Measurements from ENCODE around the gene CAPN2. TPM values are rescaled to one million over a fixed set of nuclear protein-coding genes. Genes with fewer than 3 reads are reported as not detected.

Gene CAPN2
- total RNA-seq, 1 donor from 2014 or later, result 62.6 TPM

- no peak for TF ChIP-seq CTCF (IDR thresholded peaks at IDR 0.05)
- intact Hi-C loops (cut with micrococcal nuclease), result no loop called here
- ChIA-PET POLR2A (interaction anchor here (0.5 kb wide), 1 partner anchor 41 kb away, joined by 3 read pairs; no protein-coding TSS in a partner anchor), CTCF (no interaction called here)
- DNase-seq (no peak), ATAC-seq (ENCODE audit: low read depth) (no peak)
- H3K36me3 Mint-ChIP-seq (ENCODE audit: low read depth), result peaks cover 73% of the 10 kb centered on the region
- H3K27ac Mint-ChIP-seq, result peak overlapping the region; percentile 30
- peaks cover 27% of the 10 kb centered on the region for H3K4me1 Mint-ChIP-seq
- no peaks in the 10 kb centered on the region for H3K27me3 Mint-ChIP-seq
- H3K4me3 Mint-ChIP-seq, result no peak overlapping the region
- H3K9me3 Mint-ChIP-seq, result no peaks in the 10 kb centered on the region
Measured at GRCh38 chr1:223776826-223777454, 64.6 kb downstream of the CAPN2 start.

- intact Hi-C loops (cut with micrococcal nuclease), result no loop called here
- H3K27me3 Mint-ChIP-seq, result no peaks in the 10 kb centered on the region
- DNase-seq (no peak), ATAC-seq (ENCODE audit: low read depth) (no peak)
- no peaks in the 10 kb centered on the region for H3K9me3 Mint-ChIP-seq
- TF ChIP-seq CTCF (IDR thresholded peaks at IDR 0.05), result no peak
- ChIA-PET CTCF (no interaction called here), POLR2A (interaction anchor here (1.9 kb wide), 1 partner anchor 65 kb away, joined by 5 read pairs; the partner anchor contains the start of gene TP53BP2)
- H3K4me3 Mint-ChIP-seq, result no peak overlapping the region
- H3K27ac Mint-ChIP-seq, result no peak overlapping the region
- peaks cover 16% of the 10 kb centered on the region for H3K4me1 Mint-ChIP-seq
- peaks cover 67% of the 10 kb centered on the region for H3K36me3 Mint-ChIP-seq (ENCODE audit: low read depth)
Measured at GRCh38 chr1:223780318-223780717, 68.0 kb downstream of the CAPN2 start.

- ATAC-seq (ENCODE audit: low read depth) (no peak), DNase-seq (no peak)
- ChIA-PET POLR2A (interaction anchor here (1.9 kb wide), 1 partner anchor 64 kb away, joined by 5 read pairs; the partner anchor contains the start of gene TP53BP2), CTCF (no interaction called here)
- H3K4me1 Mint-ChIP-seq, result peaks cover 10% of the 10 kb centered on the region
- no peak overlapping the region for H3K4me3 Mint-ChIP-seq
- intact Hi-C loops (cut with micrococcal nuclease), result no loop called here
- H3K27me3 Mint-ChIP-seq, result no peaks in the 10 kb centered on the region
- H3K9me3 Mint-ChIP-seq, result no peaks in the 10 kb centered on the region
- H3K36me3 Mint-ChIP-seq (ENCODE audit: low read depth), result peaks cover 69% of the 10 kb centered on the region
- H3K27ac Mint-ChIP-seq, result no peak overlapping the region
- TF ChIP-seq CTCF (IDR thresholded peaks at IDR 0.05), result no peak
Measured at GRCh38 chr1:223780949-223781348, 68.6 kb downstream of the CAPN2 start.

- H3K27ac Mint-ChIP-seq, result no peak overlapping the region
- ChIA-PET CTCF (no interaction called here), POLR2A (no interaction called here)
- no peak overlapping the region for H3K4me3 Mint-ChIP-seq
- H3K4me1 Mint-ChIP-seq, result no peaks in the 10 kb centered on the region
- TF ChIP-seq CTCF (IDR thresholded peaks at IDR 0.05), result no peak
- DNase-seq (no peak), ATAC-seq (ENCODE audit: low read depth) (no peak)
- intact Hi-C loops (cut with micrococcal nuclease), result no loop called here
- H3K36me3 Mint-ChIP-seq (ENCODE audit: low read depth), result peaks cover 66% of the 10 kb centered on the region
- H3K9me3 Mint-ChIP-seq, result no peaks in the 10 kb centered on the region
- no peaks in the 10 kb centered on the region for H3K27me3 Mint-ChIP-seq
Measured at GRCh38 chr1:223783676-223784075, 71.3 kb downstream of the CAPN2 start.

GRCh38 chr1:223784541-223784940 lies 72.2 kb downstream of the CAPN2 start:
- no peak overlapping the region for H3K4me3 Mint-ChIP-seq
- H3K27me3 Mint-ChIP-seq, result no peaks in the 10 kb centered on the region
- peaks cover 67% of the 10 kb centered on the region for H3K36me3 Mint-ChIP-seq (ENCODE audit: low read depth)
- H3K4me1 Mint-ChIP-seq, result no peaks in the 10 kb centered on the region
- no peaks in the 10 kb centered on the region for H3K9me3 Mint-ChIP-seq
- intact Hi-C loops (cut with micrococcal nuclease), result no loop called here
- DNase-seq, result no peak
- no peak for TF ChIP-seq CTCF (IDR thresholded peaks at IDR 0.05)
- ATAC-seq (ENCODE audit: low read depth), result no peak
- ChIA-PET CTCF (no interaction called here), POLR2A (no interaction called here)
- H3K27ac Mint-ChIP-seq, result no peak overlapping the region
